HG03103 (cell line): ENCODE data around the gene SLC5A1.

Experiments
- ATAC-seq: cut with Tn5 transposase; IDR thresholded peaks from one replicate; pipeline ENCODE4 v1.9.1; 2021; ENCODE audit warnings: low read depth; ENCODE audit not compliant: unreplicated experiment

Gene SLC5A1

DNA sequence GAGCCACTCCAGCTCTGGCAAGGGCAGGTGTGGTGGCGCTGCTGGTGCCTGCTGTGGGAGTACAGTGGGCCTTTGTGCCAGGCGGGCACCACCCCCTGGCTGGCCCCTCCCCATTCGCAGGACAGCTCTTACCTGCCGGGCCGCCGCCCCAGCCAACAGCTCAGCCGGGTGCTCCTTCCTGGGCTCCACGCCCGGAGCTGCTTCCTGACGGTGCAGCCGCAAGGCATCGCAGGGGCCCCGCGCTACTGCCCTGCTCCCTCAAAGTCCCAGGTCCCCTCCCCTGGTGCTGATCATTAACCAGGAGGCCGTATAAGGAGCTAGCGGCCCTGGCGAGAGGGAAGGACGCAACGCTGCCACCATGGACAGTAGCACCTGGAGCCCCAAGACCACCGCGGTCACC lies at the start of gene SLC5A1:
SLC5A1 (plus strand) TSS at position 338 of the 400 bp plus-strand sequence; CDS start at position 359, 21 bp downstream.
- no peak for ATAC-seq

DNA sequence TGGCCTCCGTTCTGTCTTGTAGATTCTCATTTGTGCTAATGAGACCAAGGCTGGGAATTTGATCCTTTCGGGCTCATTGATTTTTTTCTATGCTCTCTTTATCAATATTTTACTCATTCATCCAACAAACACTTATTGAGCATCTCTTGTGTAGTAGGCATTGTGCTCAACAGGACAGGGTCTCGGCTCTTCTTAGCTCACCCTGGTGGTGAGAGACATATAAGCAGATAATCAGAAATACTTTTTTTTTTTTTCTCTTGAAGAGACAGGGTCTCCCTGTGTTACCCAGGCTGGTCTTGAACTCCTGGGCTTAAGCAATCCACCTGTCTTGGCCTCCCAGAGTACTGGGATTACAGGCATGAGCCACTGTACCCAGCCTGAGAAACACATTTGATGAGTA lies 48.0 kb upstream of the SLC5A1 start:
- no peak for ATAC-seq

DNA sequence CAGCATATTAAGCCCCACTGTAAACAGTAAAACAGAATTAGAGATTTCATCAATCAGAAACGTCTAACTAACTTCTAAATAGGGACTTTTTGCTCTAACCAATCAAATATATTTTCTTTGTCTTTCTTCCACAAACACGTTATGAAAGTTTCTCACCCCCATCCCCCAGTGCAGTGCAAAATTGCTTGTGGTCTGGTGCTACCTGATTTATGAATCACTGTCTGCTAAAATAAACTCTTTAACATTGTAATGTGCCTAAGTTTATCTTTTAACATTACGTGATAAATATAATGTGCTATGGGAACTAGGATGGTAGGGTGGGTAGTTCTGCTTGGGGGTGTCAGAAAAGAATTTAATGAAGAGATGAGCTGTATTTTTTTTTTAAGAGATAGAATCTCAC lies 47.3 kb upstream of the SLC5A1 start:
- ATAC-seq = no peak

DNA sequence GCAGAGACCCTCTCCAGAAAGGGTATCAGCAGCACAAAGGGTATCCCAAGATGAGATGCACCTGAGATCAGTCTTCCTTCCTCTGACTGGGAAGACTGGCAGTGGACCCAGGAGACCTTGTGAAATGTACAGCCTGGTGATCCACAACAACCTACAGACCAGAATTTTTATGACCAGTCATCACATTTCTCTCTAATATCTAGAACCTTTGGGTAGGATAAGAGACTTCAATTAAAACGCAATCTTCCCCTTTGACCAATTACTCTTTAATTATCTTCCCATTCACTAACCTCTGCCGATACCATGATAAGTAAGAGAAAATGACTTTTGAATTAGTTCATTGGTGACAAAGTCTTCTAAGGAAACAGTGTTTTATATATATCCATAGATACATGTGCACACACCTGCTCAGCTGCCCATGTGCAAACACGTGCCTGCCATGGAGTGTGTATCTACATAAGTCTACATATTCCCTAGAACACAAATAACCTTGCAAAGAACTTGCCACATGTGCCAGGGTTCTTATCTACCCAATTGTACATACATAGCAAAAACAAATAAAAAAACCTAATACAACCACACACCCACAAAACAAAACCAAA lies 44.2 kb upstream of the SLC5A1 start:
- no peak for ATAC-seq

DNA sequence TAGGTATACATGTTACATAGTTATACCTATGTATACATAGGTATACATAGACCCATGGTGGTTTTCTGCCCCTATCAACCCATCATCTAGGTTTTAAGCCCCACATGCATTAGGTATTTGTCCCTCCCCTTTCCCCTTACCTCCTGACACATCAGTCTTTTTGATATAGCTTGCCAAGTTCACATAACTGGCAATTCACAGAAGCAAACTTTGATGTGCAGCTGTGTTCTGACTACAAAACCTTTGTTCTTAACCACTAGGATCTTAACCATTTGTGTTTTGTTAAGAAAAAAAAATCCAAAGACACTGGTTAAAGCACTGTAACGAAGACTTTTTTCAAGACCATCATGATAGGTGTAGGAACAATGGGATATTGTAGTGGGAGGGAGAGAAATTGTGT lies 42.9 kb upstream of the SLC5A1 start:
- no peak for ATAC-seq

DNA sequence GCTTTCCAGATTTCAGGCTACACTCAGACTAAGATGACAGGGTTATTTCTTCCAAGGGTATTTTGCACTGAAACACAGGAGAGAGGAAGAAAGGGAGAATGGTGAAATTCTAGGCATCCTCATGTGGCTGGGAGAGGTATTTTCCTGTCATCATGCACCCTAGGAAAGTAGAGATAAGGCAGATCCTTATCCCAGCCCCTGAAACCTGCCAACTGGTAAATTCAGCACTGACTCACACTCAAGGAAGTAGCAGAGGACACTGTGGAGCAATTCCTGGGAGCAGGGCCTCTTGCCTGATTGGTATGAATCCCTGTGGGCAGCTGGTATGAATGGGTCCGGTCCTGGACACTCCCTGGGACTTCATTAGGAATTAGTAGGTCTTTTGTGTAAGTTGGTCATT lies 37.6 kb upstream of the SLC5A1 start:
- ATAC-seq = no peak

DNA sequence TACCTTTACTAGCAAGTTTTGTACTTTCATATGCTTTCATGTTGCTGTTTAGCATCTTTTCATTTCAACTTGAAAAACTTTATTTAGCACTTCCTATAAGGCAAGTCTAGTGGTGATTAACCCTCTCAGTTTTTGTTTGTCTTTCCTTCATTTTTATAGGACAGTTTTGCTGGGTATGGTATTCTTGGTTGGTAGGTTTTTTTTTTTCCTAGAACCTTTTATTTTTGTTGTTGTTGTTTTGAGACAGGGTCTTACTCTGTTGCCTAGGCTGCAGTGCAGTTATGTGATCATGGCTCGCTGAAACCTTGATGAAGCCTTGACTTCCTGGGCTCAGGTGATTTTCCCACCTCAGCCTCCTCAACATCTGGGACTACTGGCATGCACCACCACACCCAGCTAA lies 29.9 kb upstream of the SLC5A1 start:
- ATAC-seq = no peak

DNA sequence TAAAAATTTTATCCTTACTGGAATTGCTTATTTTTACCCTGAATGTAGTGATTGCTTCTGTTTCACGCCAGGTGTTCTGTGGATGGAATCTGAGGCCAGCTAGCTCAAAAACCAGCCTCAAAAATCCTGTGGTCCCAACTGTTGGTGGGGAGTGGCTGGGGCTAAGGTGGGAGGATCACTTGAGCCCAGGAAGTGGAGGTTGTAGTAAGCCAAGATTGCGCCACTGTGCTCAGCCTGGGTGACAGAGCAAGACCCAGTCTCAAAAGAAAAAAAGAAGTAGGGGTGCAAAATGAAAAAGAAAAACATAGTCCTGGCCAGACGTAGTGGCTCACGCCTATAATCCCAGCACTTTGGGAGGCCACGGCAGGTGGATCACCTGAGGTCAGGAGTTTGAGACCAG lies 27.0 kb upstream of the SLC5A1 start:
- ATAC-seq = no peak

DNA sequence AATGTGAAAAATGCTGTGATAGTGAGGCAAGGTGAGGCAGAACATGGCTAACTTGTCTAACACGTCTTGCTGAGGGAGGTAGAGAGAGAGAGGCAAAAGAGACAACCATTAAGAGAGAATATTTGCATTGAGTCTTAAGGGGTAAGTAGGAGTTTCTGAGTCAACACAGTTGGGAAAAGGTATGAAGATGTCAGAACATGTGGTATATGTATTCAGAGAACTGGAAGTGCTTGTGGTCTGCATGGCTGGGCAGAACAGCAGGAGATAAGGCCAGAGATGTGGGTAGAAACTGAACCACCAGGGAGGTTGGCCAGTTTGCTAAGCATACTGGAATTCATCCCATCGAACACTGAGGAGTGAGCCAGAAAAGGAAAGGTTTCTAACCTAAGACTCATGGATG lies 25.0 kb upstream of the SLC5A1 start:
- ATAC-seq = no peak

DNA sequence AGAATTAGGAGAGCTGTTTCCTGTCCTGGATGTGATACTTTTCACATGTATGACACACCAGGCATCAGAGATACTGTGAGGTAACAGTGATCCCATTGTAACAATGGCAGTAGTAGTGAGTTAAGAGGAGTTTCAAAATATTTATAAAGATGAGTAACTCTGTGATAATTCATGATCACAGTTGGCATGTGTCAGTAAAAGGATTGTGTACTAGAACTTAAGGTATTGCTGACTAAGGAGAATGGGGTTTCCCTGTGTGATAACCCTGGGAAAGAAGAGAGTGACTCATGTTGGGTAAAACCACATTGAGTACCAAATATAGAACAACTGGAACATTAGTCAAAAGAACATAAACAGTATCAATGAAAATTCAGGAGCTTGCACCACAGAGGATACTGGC lies 22.9 kb upstream of the SLC5A1 start:
- no peak for ATAC-seq

DNA sequence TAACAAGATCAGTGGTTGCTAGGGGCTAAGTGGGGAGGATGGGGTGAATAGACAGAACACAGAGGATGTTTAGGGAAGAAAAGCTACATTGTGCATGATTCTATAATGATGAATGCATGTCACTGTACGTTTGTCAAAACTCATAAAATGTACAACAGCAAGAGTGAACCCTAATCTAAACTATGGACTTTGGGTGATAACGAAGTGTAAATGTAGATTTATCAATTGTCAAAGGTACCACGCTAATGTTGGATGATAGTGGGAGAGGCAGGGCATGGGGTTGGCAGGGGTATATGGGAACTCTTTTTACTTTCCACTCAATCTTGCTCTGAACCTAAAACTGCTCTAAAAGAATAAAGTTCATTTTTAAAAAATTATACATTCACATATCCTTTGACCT lies 21.3 kb upstream of the SLC5A1 start:
- no peak for ATAC-seq

DNA sequence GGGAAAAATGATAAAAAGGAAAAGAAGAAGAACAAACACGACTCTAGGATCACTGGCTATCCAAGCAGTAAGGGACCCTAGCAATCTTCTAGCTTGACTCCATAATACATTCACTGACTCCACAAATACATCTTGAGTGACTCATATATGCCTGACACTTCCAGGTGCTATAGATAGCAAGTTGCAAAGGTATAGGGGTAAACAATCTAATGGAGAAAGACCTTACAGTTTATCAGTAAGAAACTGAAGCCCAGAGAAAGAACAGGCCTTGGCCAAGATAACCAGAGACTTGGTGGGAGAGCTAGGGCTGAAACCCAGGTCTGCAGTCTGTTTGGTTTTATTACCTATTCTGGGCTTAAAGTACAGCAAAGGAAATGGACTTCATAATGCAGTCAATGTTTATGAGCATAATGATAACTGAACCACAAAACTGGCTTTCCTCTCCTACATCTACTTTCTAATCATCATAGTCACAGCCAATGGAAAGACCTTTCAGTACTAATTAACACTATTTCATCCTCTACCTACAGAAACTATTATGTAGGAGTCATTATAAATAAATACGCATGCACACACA lies 19.7 kb upstream of the SLC5A1 start:
- no peak for ATAC-seq

DNA sequence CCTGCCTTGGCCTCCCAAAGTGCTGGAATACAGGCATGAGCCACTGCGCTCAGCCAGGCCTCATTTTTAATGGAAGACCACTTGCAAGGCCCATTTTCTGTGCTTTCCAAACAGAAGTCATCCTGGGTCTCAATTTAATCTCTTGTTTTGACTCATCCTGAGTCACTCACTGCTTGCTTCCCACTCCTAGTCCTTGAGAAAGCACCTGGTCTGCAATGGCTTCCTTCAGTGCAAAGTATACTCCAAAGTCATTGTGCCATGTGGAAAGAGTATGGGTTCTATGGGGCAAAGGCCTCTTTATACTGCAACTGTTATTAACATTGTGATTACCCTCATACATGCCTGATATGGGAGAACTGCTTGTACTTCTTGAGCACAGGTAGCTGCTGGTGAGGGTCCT lies 18.3 kb upstream of the SLC5A1 start:
- no peak for ATAC-seq

DNA sequence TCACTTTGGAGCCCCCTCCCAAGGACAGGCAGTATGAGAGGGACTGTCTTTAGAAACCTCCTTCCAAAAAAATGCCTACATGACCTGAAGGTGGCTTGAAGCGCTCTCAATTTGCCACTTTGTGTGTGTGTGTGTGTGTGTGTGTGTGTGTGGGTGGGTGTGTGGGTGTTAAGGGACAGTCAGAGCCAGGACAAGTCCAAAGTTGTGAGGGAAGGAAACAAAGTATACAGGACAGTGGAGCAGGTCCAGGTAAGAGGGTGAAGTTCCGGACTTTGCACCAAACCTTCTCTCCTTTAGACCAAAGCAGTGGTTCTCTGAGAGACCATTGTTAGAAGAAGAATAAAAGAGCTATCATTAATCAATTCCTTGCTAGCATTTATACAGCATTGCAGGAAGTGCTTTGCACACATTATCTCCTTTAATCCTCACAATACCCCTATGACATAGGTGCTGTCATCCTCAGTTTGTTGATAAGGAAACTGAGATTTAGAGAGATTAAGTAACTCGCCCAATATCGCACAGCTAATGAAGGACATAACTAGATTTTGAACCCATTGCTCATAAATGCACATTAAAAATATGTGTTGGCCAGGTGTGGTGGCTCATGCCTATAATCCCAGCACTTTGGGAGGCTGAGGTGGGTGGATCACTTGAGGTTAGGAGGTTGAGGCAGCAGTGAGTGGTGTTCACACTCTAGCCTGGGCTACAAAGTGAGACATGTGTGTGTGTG lies 12.4 kb upstream of the SLC5A1 start:
- ATAC-seq = no peak

DNA sequence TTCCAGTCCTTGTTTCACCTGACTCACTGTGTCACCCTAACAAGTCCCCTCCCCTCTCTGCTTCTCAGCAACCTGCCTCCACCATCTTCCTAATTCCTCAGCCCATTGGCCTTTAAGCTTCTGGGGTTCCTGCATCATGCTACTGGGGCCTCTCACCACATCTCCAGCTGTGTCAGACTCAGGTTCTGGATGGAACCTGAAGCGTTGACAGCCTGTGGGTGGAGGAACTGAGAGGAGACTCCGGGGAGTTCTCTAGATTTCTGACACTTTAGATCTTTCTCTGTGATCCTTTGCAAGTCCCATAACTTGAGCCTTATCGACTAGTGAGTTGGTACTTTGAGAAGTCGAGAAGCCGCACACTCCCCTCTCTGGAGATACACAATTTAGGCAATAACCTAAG lies 11.6 kb upstream of the SLC5A1 start:
- no peak for ATAC-seq

DNA sequence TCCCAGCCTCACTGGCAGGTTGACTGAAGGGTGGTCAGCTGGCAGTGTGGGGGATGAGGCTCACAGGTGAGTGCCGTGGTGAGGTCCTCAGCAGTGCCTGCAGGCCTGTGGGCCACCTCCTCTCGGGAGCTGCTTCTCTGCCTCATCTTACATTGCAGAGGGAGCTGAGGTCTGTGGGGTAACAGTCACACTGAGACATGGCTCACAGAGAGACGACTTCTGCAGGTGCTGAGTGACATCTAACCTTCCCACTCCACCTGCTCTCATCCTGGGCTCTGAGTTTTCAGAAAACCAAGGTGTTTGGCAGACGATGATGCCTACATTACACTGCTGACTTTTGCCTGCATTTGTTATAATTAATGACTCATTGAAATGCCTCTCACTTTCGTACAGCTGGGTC lies 8.8 kb upstream of the SLC5A1 start:
- ATAC-seq = no peak

DNA sequence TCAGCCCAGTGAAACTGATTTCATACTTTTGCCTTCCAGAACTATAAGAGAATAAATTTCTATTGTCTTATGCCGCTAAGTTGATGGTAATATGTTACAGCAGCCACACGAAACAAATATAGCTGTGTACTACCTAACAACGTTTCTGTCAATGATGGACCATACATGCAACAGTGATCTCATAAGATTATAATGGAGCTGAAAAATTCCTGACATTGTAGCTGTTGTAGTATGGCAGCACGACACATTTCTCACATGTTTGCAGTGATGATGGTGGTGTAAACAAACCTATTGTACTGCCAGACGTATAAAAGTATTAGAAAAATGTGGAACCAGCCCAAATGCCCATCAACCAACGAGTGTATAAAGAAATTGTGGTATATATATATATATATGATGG lies 5.8 kb upstream of the SLC5A1 start:
- ATAC-seq = no peak

DNA sequence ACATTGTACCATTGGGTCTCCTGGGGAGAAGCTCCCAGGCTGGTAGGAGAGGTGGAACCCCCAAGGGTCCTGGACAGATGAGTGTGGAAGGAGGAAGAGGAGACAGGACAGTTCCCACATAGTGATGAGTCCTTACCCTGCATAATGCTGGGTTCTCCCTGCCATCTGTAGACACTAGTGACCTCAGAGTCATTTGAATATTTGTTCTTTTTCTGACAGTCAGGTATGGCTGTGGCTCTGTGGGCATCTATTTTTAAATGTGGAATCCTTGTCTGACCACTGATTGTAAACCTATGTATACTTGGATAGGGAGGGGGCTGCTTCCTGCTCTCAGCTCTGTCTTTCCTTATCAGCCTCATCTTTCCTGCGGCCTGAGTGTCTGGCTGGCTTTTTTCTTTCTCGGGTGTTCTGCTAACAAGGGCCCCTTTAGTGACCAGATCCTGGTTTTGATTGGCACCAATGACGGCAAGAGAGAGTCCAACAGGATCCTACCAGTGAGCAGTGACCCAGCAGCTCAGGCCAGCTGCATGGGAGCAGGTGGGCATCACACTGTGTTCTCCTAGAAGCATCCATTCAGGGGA lies 2.6 kb upstream of the SLC5A1 start:
- no peak for ATAC-seq

DNA sequence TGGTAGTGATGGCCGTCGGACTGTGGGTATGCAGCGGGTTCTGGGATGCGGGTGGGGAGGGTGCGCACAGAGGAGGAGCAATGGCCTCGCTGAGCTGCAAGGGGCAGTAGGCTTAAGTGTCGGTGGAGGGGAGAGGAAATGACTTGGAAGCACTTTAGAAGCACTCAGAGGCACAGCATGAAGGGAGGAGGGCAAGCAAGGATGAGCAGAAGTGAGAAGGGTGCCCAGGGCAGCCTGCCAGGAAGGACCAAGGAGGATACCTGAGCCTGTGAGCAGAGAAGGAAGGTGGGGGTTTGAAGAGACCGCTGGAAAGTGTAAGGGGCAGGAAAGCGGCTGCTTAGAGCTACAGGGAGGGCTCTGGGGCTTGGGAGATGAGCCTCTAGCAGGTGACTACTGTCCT lies 330 bp downstream of the SLC5A1 start:
- no peak for ATAC-seq

DNA sequence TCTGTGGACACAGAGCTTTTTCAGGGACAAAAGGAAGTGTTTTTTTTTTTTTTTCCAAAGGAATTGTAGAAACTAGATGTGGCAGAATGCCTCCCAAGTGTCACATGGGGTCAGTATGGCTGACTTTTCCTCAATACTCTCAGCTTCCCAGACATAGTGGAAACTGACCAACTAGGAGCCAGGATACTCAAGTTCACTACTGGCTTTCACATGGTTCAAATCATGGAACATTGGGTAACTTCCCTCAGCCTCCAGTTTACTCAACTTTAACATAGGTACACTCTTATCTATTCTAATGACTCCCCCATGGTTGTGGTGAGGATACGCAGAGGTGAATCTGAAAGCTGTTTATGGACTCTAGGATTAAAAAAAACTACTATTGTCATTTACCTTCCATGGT lies 1.4 kb downstream of the SLC5A1 start:
- no peak for ATAC-seq

DNA sequence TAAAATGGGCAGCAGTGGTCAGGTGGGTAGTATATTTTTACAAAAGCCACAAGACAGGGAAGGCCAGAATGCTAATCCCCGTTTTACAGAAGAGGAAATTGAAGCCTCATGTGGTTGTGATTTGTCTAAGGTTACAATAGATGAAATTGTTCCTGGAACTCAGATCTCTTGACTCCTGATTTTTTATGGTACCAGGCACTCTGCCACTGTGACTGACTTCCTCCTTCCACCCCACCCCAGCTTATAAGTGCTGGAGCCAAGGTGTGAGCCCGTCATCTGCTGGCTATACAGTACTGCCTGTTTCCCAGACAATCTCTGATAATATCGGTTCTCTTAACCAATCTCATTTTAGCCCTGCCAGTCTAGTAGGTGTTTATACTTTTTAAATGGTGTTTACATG lies 1.9 kb downstream of the SLC5A1 start:
- no peak for ATAC-seq

DNA sequence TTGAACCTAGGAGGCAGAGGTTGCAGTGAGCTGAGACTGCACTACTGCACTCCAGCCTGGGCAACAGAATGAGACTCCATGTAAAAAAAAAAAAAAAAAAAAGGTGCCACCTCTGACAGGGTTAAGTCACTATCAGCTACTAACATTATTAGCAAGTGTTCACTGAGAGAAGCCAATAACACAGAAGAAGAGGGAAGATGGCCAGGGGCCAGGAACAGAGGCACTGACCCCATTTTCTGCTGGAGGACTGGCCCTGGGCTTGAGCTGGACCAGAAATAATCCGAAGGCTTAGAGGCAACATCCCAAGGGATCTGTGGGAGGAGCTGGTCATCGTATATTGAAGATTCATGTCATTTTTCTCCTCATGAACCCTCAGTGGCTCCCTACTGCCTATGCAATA lies 5.0 kb downstream of the SLC5A1 start:
- no peak for ATAC-seq
